ENCODE data around the gene MGP. TPM values are rescaled to one million over a fixed set of nuclear protein-coding genes. Genes with fewer than 3 reads are reported as not detected.

MGP gene
- total and polyA plus RNA-seq, 2 of the 4 experiments (the other 2 are of a cell fraction) = 1.4 to 2.7 TPM

DNA sequence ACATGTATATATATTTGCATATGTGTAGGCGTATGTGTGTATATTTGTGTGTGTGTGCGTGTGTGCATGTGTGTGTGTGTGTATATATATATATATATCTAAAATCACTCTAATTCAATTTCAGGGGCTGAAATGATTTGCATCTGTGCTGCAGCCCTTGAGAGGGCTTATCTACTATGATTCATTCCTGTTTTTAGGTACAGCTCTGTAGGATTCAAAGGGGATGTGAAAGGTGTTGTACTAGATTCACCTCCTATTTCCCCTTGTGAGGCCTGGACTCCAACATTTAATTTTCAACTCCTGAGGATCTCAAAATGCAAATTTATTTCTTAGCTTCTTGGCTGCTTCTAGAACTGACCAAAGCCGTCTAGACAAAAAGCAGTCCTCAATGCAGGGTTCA is 41.6 kb upstream of the MGP start:
- WGBS, 2 experiments (ENCODE audit: extremely low coverage in 2 of 2, insufficient read length in 1 of 2) = 100% methylated on average over 1 of the region's 3 CpGs; no CpG with 5 or more reads in 1 of the 2 experiments
- TF ChIP-seq RFX5 (IDR thresholded peaks at IDR 0.05; ENCODE audit: low read depth, low read length) (no peak), CEBPB (IDR thresholded peaks at IDR 0.05; ENCODE audit: low read depth, low read length) (no peak), POLR2A (IDR thresholded peaks at IDR 0.05; ENCODE audit: low read depth, low read length) (no peak)
- TF ChIP-seq, protein P1, sequence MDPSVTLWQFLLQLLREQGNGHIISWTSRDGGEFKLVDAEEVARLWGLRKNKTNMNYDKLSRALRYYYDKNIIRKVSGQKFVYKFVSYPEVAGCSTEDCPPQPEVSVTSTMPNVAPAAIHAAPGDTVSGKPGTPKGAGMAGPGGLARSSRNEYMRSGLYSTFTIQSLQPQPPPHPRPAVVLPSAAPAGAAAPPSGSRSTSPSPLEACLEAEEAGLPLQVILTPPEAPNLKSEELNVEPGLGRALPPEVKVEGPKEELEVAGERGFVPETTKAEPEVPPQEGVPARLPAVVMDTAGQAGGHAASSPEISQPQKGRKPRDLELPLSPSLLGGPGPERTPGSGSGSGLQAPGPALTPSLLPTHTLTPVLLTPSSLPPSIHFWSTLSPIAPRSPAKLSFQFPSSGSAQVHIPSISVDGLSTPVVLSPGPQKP (IDR thresholded peaks at IDR 0.05; ENCODE audit: borderline replicate concordance, low read depth, low read length) = no peak
- CTCF ChIA-PET = no interaction called here

More for the DNA sequence above, 41.6 kb upstream of the MGP start:
- no peak overlapping the region for H3K9ac ChIP-seq (ENCODE audit: low read depth, low read length)
- H3K4me1 ChIP-seq (ENCODE audit: control insufficient read depth, insufficient read depth, low read length) = peaks cover 4% of the 10 kb centered on the region
- no peak overlapping the region for H3K14ac ChIP-seq (replicated peaks; ENCODE audit: low read depth, low read length)
- POLR2A ChIA-PET (ENCODE audit: unreplicated experiment) = no interaction called here
- no peaks in the 10 kb centered on the region for H3K27me3 ChIP-seq (ENCODE audit: control insufficient read depth, insufficient read depth, low read length)
- no peak overlapping the region for H2AFZ ChIP-seq (replicated peaks; ENCODE audit: low read length, poor library complexity)
- H3K27ac ChIP-seq (ENCODE audit: insufficient read depth, low read length) = no peak overlapping the region
- H2BK120ac ChIP-seq (ENCODE audit: low read depth, low read length) = no peak overlapping the region
- in situ Hi-C loops (cut with MboI; ENCODE audit: low sequenced_read_pairs) (no loop called here), intact Hi-C loops (cut with micrococcal nuclease) (no loop called here), dilution Hi-C loops (cut with HindIII; ENCODE audit: low sequenced_read_pairs, unreplicated experiment) (no loop called here)
- H3K79me1 ChIP-seq (ENCODE audit: low read depth in 1 of 2, low read length in 2 of 2) = no peaks in the 10 kb centered on the region
- H2BK15ac ChIP-seq (ENCODE audit: low read depth, low read length) = no peak overlapping the region
- no peak overlapping the region for H4K91ac ChIP-seq (ENCODE audit: insufficient read depth, low read depth, low read length)
- no TSS peak for BruUV-seq (replicated peaks)
- H4K8ac ChIP-seq (ENCODE audit: low read depth in 2 of 2, low read length in 2 of 2) = no peak overlapping the region
- H3K9me3 ChIP-seq (ENCODE audit: control insufficient read depth, insufficient read depth, low read length) = no peaks in the 10 kb centered on the region
- no peak overlapping the region for H4K5ac ChIP-seq (ENCODE audit: low read depth, low read length)
- H3K4me3 ChIP-seq (ENCODE audit: insufficient read depth, low read depth, low read length) = no peak overlapping the region
- no peaks in the 10 kb centered on the region for H3K36me3 ChIP-seq (ENCODE audit: control insufficient read depth, insufficient read depth, low read length)
- no peaks in the 10 kb centered on the region for H4K20me1 ChIP-seq (ENCODE audit: insufficient read depth, low read length)
- ATAC-seq (ENCODE audit: low read depth) = no peak
- no peak overlapping the region for H3K56ac ChIP-seq (ENCODE audit: extremely low read depth, insufficient read depth, low read length)
- H2BK20ac ChIP-seq (ENCODE audit: low read depth, low read length) = no peak overlapping the region
- no peak overlapping the region for H2BK5ac ChIP-seq (ENCODE audit: low read depth, low read length, poor library complexity, severe bottlenecking)
- DNase-seq = no peak
- no peak overlapping the region for H3K23ac ChIP-seq (ENCODE audit: low read depth, low read length)
- no peaks in the 10 kb centered on the region; the same call in 1 of the 2 replicates for H3K9me1 ChIP-seq (ENCODE audit: insufficient read depth, low read length)
- no peak overlapping the region for H2AK5ac ChIP-seq (ENCODE audit: low read depth, low read length)
- no peak overlapping the region for H2AK9ac ChIP-seq (replicated peaks; ENCODE audit: low read depth, low read length, poor library complexity)
- H3K4ac ChIP-seq (ENCODE audit: low read depth, low read length) = no peak overlapping the region
- no peak overlapping the region for H3K4me2 ChIP-seq (ENCODE audit: low read depth, low read length)
- no peak overlapping the region for H3K18ac ChIP-seq (ENCODE audit: low read depth, low read length)

Data from IMR-90 (cell line).